Effector memory CD4-positive, alpha-beta T cell (primary cell): ENCODE measurements around the gene RAB25.
A peak's percentile ranks its signal among the peaks of the same experiment; 100 is the strongest.
"Not testable (repeated sequence)": the region's sequence is repeated elsewhere in the genome, so short reads cannot be mapped to it uniquely, and the experiment has no call there.

ENCODE experiments used
- DNase-seq, 3 donors: peaks; one replicate each; pipeline ENCODE4 v3.0.0-alpha.2; 2020
- H3K27ac ChIP-seq: 2 replicates; pipeline ENCODE4 v1.7.0; 2013; ENCODE audit warnings: mild to moderate bottlenecking, low read length, moderate library complexity; ENCODE audit not compliant: insufficient read depth, poor library complexity, severe bottlenecking
- H3K27me3 ChIP-seq: replicated peaks from 2 replicates; pipeline ENCODE4 v1.7.0; 2013; ENCODE audit warnings: mild to moderate bottlenecking, low read length; ENCODE audit not compliant: insufficient read depth, control insufficient read depth, poor library complexity, severe bottlenecking
- H3K36me3 ChIP-seq: 2 replicates; pipeline ENCODE4 v1.7.0; 2013; ENCODE audit warnings: mild to moderate bottlenecking, low read length, moderate library complexity; ENCODE audit not compliant: control insufficient read depth, insufficient read depth
- H3K4me1 ChIP-seq: 2 replicates; pipeline ENCODE4 v1.7.0; 2013; ENCODE audit warnings: low read length, mild to moderate bottlenecking; ENCODE audit not compliant: control insufficient read depth, insufficient read depth, poor library complexity, severe bottlenecking
- H3K4me3 ChIP-seq: 2 replicates; pipeline ENCODE4 v1.7.0; 2013; ENCODE audit warnings: low read length, low read depth, mild to moderate bottlenecking; ENCODE audit not compliant: insufficient read depth, poor library complexity, severe bottlenecking
- H3K9me3 ChIP-seq: 2 replicates; pipeline ENCODE4 v1.7.0; 2013; ENCODE audit warnings: mild to moderate bottlenecking, low read length, moderate library complexity; ENCODE audit not compliant: control insufficient read depth

The RAB25 gene

GRCh38 chr1:156026588-156026987, 34.4 kb upstream of the RAB25 start:
- Histone ChIP-seq H3K27ac (no peak overlapping the region), H3K4me3 (no peak overlapping the region), H3K36me3 (no peaks in the 10 kb centered on the region), H3K27me3 (no peaks in the 10 kb centered on the region), H3K4me1 (no peaks in the 10 kb centered on the region), H3K9me3 (no peaks in the 10 kb centered on the region)
- no peak for DNase-seq

DNA sequence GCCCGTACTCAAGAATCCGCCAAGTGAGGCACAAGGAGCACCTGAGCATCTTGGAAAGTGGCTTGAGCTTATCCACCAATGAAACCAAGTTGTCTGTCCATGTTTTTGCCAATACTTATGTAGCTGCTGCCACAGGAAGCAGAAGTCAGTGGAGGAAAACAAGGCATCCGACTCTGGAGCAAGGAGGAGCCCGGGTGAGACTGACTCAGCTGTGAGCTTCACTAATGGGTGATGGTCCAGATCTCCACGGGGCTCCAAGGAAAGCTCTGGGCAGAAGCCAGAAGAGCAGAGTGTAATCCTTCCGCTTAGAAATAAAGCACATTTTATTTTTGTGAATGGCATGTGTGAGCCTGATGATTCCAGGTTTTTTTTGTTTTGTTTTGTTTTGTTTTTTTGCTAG, 27.9 kb upstream of the RAB25 start:
- no peak for DNase-seq
- H3K27me3 ChIP-seq: no peaks in the 10 kb centered on the region
- H3K4me1 ChIP-seq: no peaks in the 10 kb centered on the region
- peaks cover 6% of the 10 kb centered on the region for H3K36me3 ChIP-seq
- H3K27ac ChIP-seq: no peak overlapping the region
- H3K9me3 ChIP-seq: no peaks in the 10 kb centered on the region
- no peak overlapping the region for H3K4me3 ChIP-seq

- not testable (repeated sequence) for DNase-seq
Measured at GRCh38 chr1:156034991-156035390, 26.0 kb upstream of the RAB25 start.

GRCh38 chr1:156042828-156043227, 18.1 kb upstream of the RAB25 start:
- Histone ChIP-seq H3K4me1 (peaks cover 8% of the 10 kb centered on the region), H3K27me3 (no peaks in the 10 kb centered on the region), H3K4me3 (no peak overlapping the region), H3K36me3 (peaks cover 9% of the 10 kb centered on the region), H3K27ac (no peak overlapping the region), H3K9me3 (no peaks in the 10 kb centered on the region)
- no peak for DNase-seq

More at GRCh38 chr1:156034991-156035390, 26.0 kb upstream of the RAB25 start:
- H3K27ac ChIP-seq, H3K36me3 ChIP-seq, H3K4me1 ChIP-seq, H3K9me3 ChIP-seq, H3K4me3 ChIP-seq, H3K27me3 ChIP-seq: not testable (repeated sequence)

GRCh38 chr1:156045076-156045475, 15.9 kb upstream of the RAB25 start:
- Histone ChIP-seq H3K4me3 (no peak overlapping the region), H3K36me3 (peaks cover 14% of the 10 kb centered on the region), H3K9me3 (no peaks in the 10 kb centered on the region), H3K27me3 (no peaks in the 10 kb centered on the region), H3K27ac (no peak overlapping the region), H3K4me1 (peaks cover 8% of the 10 kb centered on the region)
- no peak for DNase-seq

DNA sequence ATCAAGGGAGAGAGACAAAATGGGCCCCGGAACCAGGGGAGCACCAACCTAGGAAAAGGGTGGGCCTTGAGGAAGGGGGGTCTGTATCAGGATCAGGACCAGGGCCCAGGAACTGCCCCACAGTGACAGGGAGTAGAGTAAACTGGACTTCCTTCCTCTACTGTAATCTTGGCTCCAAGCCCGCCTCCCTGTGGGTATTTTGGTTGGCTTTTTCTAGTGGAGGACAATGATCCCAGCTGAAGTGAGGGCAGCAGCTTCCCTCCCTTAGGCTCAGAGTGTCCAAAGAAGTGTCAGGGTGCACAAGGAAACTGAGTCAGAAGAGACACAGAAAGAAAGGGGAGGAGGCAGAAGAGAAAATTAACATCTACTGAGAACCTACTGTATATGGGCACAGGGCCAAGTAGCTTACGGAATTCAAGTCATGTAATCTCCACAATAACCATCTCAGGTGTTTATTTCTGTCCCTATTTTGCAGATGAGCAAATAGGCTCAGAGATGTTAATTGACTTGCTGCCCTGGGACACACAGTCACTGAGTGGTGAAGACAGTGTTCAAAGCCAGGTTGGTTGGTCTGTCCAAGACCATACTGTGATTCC, 12.2 kb upstream of the RAB25 start:
- no peaks in the 10 kb centered on the region for H3K9me3 ChIP-seq
- no peaks in the 10 kb centered on the region for H3K27me3 ChIP-seq
- no peak overlapping the region for H3K4me3 ChIP-seq
- H3K27ac ChIP-seq: no peak overlapping the region
- no peak for DNase-seq
- peaks cover 7% of the 10 kb centered on the region for H3K36me3 ChIP-seq
- peaks cover 13% of the 10 kb centered on the region for H3K4me1 ChIP-seq

- Histone ChIP-seq H3K27ac (no peak overlapping the region), H3K36me3 (peaks cover 7% of the 10 kb centered on the region), H3K9me3 (no peaks in the 10 kb centered on the region), H3K4me1 (peaks cover 10% of the 10 kb centered on the region), H3K4me3 (no peak overlapping the region), H3K27me3 (no peaks in the 10 kb centered on the region)
- DNase-seq: no peak
Measured at GRCh38 chr1:156050376-156050775, 10.6 kb upstream of the RAB25 start.

GRCh38 chr1:156051011-156051725, 9.8 kb upstream of the RAB25 start:
- Histone ChIP-seq H3K27ac (no peak overlapping the region), H3K9me3 (no peaks in the 10 kb centered on the region), H3K4me1 (peaks cover 14% of the 10 kb centered on the region), H3K27me3 (no peaks in the 10 kb centered on the region), H3K4me3 (no peak overlapping the region), H3K36me3 (peaks cover 7% of the 10 kb centered on the region)
- DNase-seq: no peak

DNA sequence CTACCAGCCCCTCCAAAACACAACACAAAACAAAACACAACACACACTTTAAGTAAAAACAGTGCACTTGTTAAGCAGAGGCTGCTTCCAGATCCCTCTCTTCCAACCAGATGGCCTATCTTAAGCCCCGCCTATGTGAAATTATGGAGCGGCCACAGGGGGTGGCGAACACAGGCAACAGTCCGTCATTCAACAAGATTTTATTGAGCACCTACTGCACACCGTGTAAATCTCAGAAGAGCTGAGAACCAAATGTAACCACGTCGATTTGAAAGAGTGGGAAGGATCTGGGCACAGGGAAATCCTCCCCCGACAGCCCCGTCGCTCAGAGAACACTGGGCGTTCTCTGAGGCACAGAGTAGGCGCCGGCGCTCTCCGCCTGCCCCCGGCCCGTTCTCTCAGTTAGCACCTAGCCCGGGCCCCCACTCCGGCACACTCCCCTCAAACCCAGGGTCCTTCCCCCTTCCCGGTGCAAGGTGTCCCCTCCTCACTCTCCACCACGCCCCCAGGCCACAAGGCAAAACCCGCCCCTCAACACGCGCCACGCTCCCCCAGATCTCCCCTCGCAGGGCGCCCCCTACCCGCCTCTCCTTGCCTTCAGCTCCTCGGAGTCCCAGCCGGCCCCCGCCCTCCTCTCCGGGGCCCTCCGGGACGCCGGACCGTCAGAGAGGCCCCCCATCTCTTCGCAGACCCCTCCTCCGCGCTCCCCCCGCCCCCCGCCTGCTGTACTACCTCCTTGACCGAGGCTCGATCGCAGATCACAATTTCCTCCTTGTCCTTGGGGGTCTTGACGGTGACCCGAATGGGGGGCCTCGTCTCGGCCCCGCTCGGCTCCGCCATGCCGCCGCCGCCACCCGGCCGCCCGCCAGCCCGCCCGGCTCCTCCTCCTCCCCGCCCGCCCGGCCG, 7.8 kb upstream of the RAB25 start:
- Histone ChIP-seq H3K4me1 (peaks cover 14% of the 10 kb centered on the region), H3K27ac (peak overlapping the region; percentile 60), H3K4me3 (peak overlapping the region; percentile 95), H3K36me3 (peaks cover 7% of the 10 kb centered on the region), H3K27me3 (no peaks in the 10 kb centered on the region), H3K9me3 (no peaks in the 10 kb centered on the region)
- peak; percentile 50 to 62 (median 58) for DNase-seq
